ENCODE data around the gene SPAG7. TPM values are rescaled to one million over a fixed set of nuclear protein-coding genes. Genes with fewer than 3 reads are reported as not detected.

Gene SPAG7
- total and polyA plus RNA-seq, 5 donors from 2014 or later = 52.5 to 130 (median 106) TPM

DNA sequence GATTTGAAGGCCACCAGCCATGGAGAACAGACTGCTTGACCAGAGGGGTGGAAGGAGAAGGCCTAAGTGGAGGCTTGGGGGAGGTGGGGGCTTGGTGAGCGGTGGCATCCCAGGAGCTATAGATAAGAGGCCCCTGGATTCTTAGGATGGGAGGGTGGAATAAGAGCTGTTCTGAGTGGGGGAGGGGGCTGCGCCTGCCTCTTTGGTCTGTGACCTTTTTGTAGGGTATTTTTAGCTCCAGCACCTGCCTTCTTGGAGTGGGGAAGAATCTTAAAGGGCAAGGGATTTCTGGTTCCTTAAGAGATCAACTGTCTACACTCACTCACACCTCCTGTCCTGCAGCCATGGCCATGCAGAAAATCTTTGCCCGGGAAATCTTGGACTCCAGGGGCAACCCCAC, 16.1 kb downstream of the SPAG7 start:
- peaks cover 0 to 1% (median 0%) of the 10 kb centered on the region in 7 donors for H3K9me3 Mint-ChIP-seq
- peaks cover 4% of the 10 kb centered on the region for H3K27me3 Mint-ChIP-seq
- no peaks in the 10 kb centered on the region for H3K9me3 ChIP-seq (ENCODE audit: control insufficient read depth in 2 of 2, low read length in 2 of 2)
- peaks cover 6% of the 10 kb centered on the region for H3K36me3 ChIP-seq (ENCODE audit: control insufficient read depth, insufficient read depth, low read length)
- H3K4me1 ChIP-seq (ENCODE audit: control insufficient read depth, insufficient read depth, low read length, poor library complexity, severe bottlenecking) = peaks cover 25% of the 10 kb centered on the region
- peak overlapping the region; percentile 47 to 94 (median 86) for H3K4me3 Mint-ChIP-seq
- no peaks in the 10 kb centered on the region for H3K27me3 ChIP-seq (ENCODE audit: control insufficient read depth, insufficient read depth, low read length)
- peaks cover 6% of the 10 kb centered on the region for H3K36me3 Mint-ChIP-seq
- H3K4me3 ChIP-seq (ENCODE audit: low read depth, low read length) = no peak overlapping the region
- H3K4me1 Mint-ChIP-seq = peaks cover 0 to 28% (median 12%) of the 10 kb centered on the region in 4 donors
- no peak overlapping the region for H3K27ac ChIP-seq (ENCODE audit: insufficient read depth, low read length, poor library complexity, severe bottlenecking)
- DNase-seq (no peak), ATAC-seq (ENCODE audit: low read depth in 2 of 2) (no peak)
- peak overlapping the region in 1 of 3 donors; percentile 66 for H3K27ac Mint-ChIP-seq

DNA sequence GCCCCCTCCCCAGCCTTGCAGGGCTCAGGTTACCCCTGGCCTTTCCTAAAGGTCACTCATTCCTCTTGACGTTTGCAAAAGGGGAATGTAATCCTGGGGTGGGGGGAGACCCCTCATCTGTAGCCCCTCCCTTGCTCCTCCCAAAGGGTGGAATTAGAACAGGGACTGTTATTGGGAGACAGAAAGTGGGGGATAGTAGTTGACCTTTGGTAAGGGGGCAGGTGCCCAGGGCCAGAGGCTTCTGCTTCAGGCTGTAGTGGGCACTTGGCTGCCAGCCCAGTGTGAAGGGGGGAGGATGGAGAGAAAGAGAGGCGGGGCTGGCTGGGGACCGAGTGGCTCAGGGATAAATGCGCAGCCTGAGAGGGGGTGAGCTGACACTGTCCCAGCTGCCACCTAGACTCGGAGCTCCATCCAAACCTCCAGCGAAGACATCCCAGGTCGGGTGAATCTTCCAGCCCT, 16.8 kb downstream of the SPAG7 start, which contains the start of gene ENO3:
ENO3 (plus strand) TSS at position 374 of the 459 bp plus-strand sequence. CDS start 711 bp downstream, outside the sequence.
- Histone ChIP-seq H3K36me3 (ENCODE audit: control insufficient read depth, insufficient read depth, low read length) (peaks cover 13% of the 10 kb centered on the region), H3K27ac (ENCODE audit: insufficient read depth, low read length, poor library complexity, severe bottlenecking) (peak within 1 kb of the TSS; percentile 97), H3K9me3 (ENCODE audit: control insufficient read depth in 2 of 2, low read length in 2 of 2) (no peaks in the 10 kb centered on the region), H3K27me3 (ENCODE audit: control insufficient read depth, insufficient read depth, low read length) (no peaks in the 10 kb centered on the region), H3K4me1 (ENCODE audit: control insufficient read depth, insufficient read depth, low read length, poor library complexity, severe bottlenecking) (peaks cover 32% of the 10 kb centered on the region), H3K4me3 (ENCODE audit: low read depth, low read length) (no peak within 1 kb of the TSS)
- Mint-ChIP-seq H3K27ac (peak within 1 kb of the TSS; percentile 77 to 90 (median 77)), H3K4me3 (peak within 1 kb of the TSS; percentile 84 to 94 (median 86)), H3K36me3 (peaks cover 10% of the 10 kb centered on the region), H3K9me3 (peaks cover 0 to 1% (median 0%) of the 10 kb centered on the region in 7 donors), H3K27me3 (peaks cover 4% of the 10 kb centered on the region), H3K4me1 (peaks cover 0 to 29% (median 14%) of the 10 kb centered on the region in 4 donors)
- no peak for DNase-seq
- ATAC-seq (ENCODE audit: low read depth in 2 of 2) = no peak

DNA sequence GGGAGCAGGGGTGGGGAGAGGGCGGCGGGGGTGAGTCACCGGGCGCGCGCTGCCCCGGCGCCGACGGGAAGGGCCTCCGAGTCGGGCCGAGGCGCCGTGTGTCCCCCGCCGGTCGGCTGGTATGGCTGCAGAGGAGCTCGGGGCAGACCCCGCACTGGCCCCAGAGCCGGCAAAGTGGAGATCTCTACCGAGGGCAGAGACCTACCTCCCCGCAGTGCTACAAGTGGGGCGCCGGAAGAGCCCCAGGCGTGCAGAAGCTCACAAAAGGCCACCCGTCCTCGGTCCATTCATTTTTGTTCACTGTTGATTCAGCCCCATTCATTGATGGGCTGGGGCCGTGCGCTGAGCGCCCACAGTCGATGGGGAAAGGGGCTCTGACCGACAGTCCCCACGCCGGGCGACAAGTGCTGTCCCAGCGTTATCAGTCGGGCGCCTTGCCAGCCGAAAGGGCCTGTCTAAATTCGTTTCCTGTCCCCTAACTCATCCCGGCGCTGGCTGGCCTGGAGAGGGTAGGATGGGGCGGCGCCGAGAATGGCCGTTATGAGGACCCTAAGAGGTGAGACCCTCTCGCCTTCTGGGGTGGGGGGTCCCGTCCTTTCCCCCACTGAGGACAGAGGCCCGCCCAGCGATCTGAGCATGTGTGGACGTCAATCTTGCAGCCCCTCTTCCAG, 17.4 kb downstream of the SPAG7 start:
- Mint-ChIP-seq H3K9me3 (peaks cover 0 to 1% (median 0%) of the 10 kb centered on the region in 7 donors), H3K27me3 (peaks cover 4% of the 10 kb centered on the region), H3K4me1 (peaks cover 0 to 35% (median 19%) of the 10 kb centered on the region in 4 donors), H3K27ac (peak overlapping the region in 2 of 3 donors; percentile 77 to 90), H3K4me3 (peak overlapping the region; percentile 84 to 94 (median 86)), H3K36me3 (peaks cover 16% of the 10 kb centered on the region)
- Histone ChIP-seq H3K27me3 (ENCODE audit: control insufficient read depth, insufficient read depth, low read length) (no peaks in the 10 kb centered on the region), H3K4me3 (ENCODE audit: low read depth, low read length) (no peak overlapping the region), H3K9me3 (ENCODE audit: control insufficient read depth in 2 of 2, low read length in 2 of 2) (no peaks in the 10 kb centered on the region), H3K36me3 (ENCODE audit: control insufficient read depth, insufficient read depth, low read length) (peaks cover 19% of the 10 kb centered on the region), H3K27ac (ENCODE audit: insufficient read depth, low read length, poor library complexity, severe bottlenecking) (peak overlapping the region; percentile 97), H3K4me1 (ENCODE audit: control insufficient read depth, insufficient read depth, low read length, poor library complexity, severe bottlenecking) (peaks cover 38% of the 10 kb centered on the region)
- ATAC-seq (ENCODE audit: low read depth in 2 of 2) = peak; percentile 2 to 4
- peak in 2 of 3 donors; percentile 29 to 65 for DNase-seq

DNA sequence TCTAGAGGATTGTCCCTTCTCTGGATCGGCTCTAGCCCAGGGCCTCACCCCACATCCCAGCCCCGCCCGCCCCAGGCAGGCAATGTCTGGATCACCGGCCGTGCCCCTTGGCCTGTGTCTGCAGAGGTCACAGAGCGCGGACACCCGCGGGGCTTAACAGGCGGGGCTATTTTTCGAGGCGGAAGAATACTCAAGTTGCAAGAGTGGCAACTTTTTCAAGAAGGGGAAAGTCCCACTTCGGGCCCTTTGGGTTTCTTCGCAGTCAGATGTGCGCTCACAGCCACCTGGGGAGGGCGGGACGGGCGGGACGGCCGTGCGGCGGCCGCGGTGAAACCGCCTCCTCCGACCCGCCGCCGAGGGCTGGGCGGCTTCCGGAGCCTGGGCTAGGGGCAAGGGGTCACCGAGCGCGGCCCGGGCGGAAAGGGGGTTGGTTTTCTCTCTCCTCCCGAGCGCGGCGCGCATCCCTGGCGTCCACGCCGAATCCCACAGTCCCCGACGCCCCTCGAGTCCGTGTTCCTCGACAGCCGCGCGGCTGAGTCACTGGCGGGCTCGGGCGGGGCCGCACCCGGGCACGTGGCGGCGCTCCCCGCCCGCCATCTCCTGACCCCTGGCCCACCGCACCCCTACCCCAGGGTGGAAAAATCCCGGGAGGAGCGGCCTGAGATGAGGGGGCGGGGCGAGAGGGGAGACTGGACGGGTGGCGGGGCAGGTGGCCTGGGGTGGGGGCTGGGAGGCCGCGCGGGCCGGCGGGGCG, 18.1 kb downstream of the SPAG7 start:
- H3K4me1 Mint-ChIP-seq = peaks cover 0 to 42% (median 25%) of the 10 kb centered on the region in 4 donors
- H3K36me3 Mint-ChIP-seq = peaks cover 20% of the 10 kb centered on the region
- peak; percentile 71 to 94 (median 83) for DNase-seq
- Histone ChIP-seq H3K36me3 (ENCODE audit: control insufficient read depth, insufficient read depth, low read length) (peaks cover 23% of the 10 kb centered on the region), H3K27me3 (ENCODE audit: control insufficient read depth, insufficient read depth, low read length) (no peaks in the 10 kb centered on the region), H3K9me3 (ENCODE audit: control insufficient read depth in 2 of 2, low read length in 2 of 2) (no peaks in the 10 kb centered on the region), H3K27ac (ENCODE audit: insufficient read depth, low read length, poor library complexity, severe bottlenecking) (peak overlapping the region; percentile 97), H3K4me3 (ENCODE audit: low read depth, low read length) (peak overlapping the region; percentile 86), H3K4me1 (ENCODE audit: control insufficient read depth, insufficient read depth, low read length, poor library complexity, severe bottlenecking) (peaks cover 45% of the 10 kb centered on the region)
- H3K9me3 Mint-ChIP-seq = peaks cover 0 to 1% (median 0%) of the 10 kb centered on the region in 7 donors
- ATAC-seq (ENCODE audit: low read depth in 2 of 2) = peak; percentile 28 to 29
- peak overlapping the region; percentile 83 to 97 (median 90) for H3K27ac Mint-ChIP-seq
- H3K4me3 Mint-ChIP-seq = peak overlapping the region; percentile 95 to 99 (median 98)
- peaks cover 4% of the 10 kb centered on the region for H3K27me3 Mint-ChIP-seq

DNA sequence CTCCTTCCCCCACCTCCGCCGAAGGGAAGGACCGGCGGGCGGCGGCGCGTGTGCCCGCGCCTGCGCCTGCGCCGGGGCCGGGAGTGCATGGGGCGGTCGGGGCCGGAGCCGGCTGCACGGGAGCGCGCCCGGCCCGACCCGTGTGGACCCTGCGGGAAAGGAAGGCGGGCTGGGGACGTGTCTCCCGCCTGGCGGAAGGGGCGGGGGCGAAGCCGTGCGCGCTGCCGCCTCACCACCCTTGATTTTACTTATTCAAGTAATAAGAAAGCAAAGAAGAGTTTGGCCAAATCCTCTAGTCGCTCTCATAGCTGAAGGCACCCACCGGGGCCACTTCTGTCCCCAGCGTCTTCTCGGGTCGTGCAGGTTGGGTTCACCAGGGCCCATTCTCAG, 18.7 kb downstream of the SPAG7 start:
- Histone ChIP-seq H3K4me1 (ENCODE audit: control insufficient read depth, insufficient read depth, low read length, poor library complexity, severe bottlenecking) (peaks cover 51% of the 10 kb centered on the region), H3K27ac (ENCODE audit: insufficient read depth, low read length, poor library complexity, severe bottlenecking) (peak overlapping the region; percentile 97), H3K4me3 (ENCODE audit: low read depth, low read length) (peak overlapping the region; percentile 86), H3K36me3 (ENCODE audit: control insufficient read depth, insufficient read depth, low read length) (peaks cover 23% of the 10 kb centered on the region), H3K27me3 (ENCODE audit: control insufficient read depth, insufficient read depth, low read length) (no peaks in the 10 kb centered on the region), H3K9me3 (ENCODE audit: control insufficient read depth in 2 of 2, low read length in 2 of 2) (no peaks in the 10 kb centered on the region)
- peak; percentile 66 to 88 (median 80) for DNase-seq
- Mint-ChIP-seq H3K36me3 (peaks cover 23% of the 10 kb centered on the region), H3K27ac (peak overlapping the region; percentile 83 to 97 (median 94)), H3K27me3 (peaks cover 4% of the 10 kb centered on the region), H3K9me3 (peaks cover 0 to 3% (median 0%) of the 10 kb centered on the region in 7 donors), H3K4me3 (peak overlapping the region; percentile 95 to 99 (median 98)), H3K4me1 (peaks cover 0 to 47% (median 31%) of the 10 kb centered on the region in 4 donors)
- ATAC-seq (ENCODE audit: low read depth in 2 of 2) = peak; percentile 28 to 39

DNA sequence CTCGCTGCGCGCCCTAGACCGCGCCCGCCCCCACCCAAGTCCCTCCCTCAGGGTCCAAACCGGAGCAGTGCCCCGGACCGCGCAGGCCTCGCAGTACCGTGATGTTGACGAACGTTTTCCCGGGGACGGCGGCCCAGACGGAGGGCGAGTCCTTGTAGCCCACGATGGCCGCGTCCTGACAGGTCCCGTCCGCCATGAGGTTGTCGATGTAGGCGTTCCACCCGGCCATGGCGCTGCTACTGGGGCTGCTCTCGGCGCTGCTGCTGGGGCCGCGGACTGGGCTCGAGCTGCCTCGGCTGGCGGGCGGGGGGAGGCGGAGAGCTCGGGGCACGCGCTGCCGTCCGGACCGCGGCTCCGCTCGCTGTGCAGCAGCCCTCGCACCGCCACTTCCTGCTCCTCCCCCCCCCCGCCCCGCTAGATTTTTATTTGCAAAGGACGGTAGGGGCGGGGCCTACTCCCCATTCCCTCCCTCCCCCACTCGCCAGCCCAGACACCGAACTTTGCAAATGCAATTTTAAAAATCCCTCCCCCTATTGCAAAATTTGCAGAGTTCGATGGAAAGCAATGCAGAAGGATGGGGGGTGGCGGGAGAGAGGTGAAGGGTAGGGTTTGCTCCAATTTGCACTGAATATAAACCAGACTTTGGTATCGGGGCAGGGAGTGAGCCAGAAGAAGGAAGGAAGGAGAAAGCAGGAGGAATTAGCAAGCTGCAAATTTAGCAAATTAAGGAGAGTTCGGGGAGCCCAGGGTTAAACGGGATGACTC, 19.3 kb downstream of the SPAG7 start, which contains the start of gene PFN1:
PFN1 (minus strand) TSS at position 365 of the 765 bp plus-strand sequence; CDS start at position 229, 136 bp downstream.
- peak within 1 kb of the TSS; percentile 96 for H3K4me3 ChIP-seq (ENCODE audit: low read depth, low read length)
- peak within 1 kb of the TSS; percentile 97 for H3K27ac ChIP-seq (ENCODE audit: insufficient read depth, low read length, poor library complexity, severe bottlenecking)
- peaks cover 57% of the 10 kb centered on the region for H3K4me1 ChIP-seq (ENCODE audit: control insufficient read depth, insufficient read depth, low read length, poor library complexity, severe bottlenecking)
- peaks cover 0 to 3% (median 0%) of the 10 kb centered on the region in 7 donors for H3K9me3 Mint-ChIP-seq
- ATAC-seq (ENCODE audit: low read depth in 2 of 2) (peak; percentile 47 to 51), DNase-seq (peak; percentile 82 to 97 (median 91))
- H3K27ac Mint-ChIP-seq = peak within 1 kb of the TSS; percentile 95 to 99 (median 97)
- H3K27me3 Mint-ChIP-seq = peaks cover 4% of the 10 kb centered on the region
- peak within 1 kb of the TSS; percentile 95 to 99 (median 98) for H3K4me3 Mint-ChIP-seq
- no peaks in the 10 kb centered on the region for H3K9me3 ChIP-seq (ENCODE audit: control insufficient read depth in 2 of 2, low read length in 2 of 2)
- H3K36me3 Mint-ChIP-seq = peaks cover 23% of the 10 kb centered on the region
- peaks cover 27% of the 10 kb centered on the region for H3K36me3 ChIP-seq (ENCODE audit: control insufficient read depth, insufficient read depth, low read length)
- H3K27me3 ChIP-seq (ENCODE audit: control insufficient read depth, insufficient read depth, low read length) = no peaks in the 10 kb centered on the region
- H3K4me1 Mint-ChIP-seq = peaks cover 0 to 53% (median 33%) of the 10 kb centered on the region in 4 donors
